ENCODE results near the gene PTPRA. TPM values are rescaled to one million over a fixed set of nuclear protein-coding genes. Genes with fewer than 3 reads are reported as not detected.

The PTPRA gene
- total and polyA plus RNA-seq, 12 donors, result 8.9 to 37.3 (median 28.5) TPM

- no peak for TF ChIP-seq CTCF (IDR thresholded peaks at IDR 0.05)
- intact Hi-C loops (cut with DNase I), result no loop called here
- ATAC-seq (no peak), DNase-seq (no peak)
- Histone ChIP-seq H3K4me3 (no peak overlapping the region), H3K27me3 (peaks cover 0 to 17% (median 6%) of the 10 kb centered on the region in 7 donors), H3K4me1 (peaks cover 0 to 16% (median 0%) of the 10 kb centered on the region in 9 donors), H3K9me3 (no peaks in the 10 kb centered on the region), H3K27ac (no peak overlapping the region), H3K36me3 (peaks cover 0 to 34% (median 0%) of the 10 kb centered on the region in 9 donors)
- 80 to 82% methylated on average over 1 of the region's 1 CpG for WGBS, 2 donors
These were observed 39.5 kb upstream of the PTPRA start for GRCh38 chr20:2833761-2834160.

- 92 to 95% methylated on average over 14 of the region's 14 CpGs for WGBS, 2 donors
- intact Hi-C loops (cut with DNase I), result loop anchor here in 1 of 10 donors (5.0 kb wide), 1 partner anchor 72 kb away; no protein-coding TSS in a partner anchor
- TF ChIP-seq CTCF (IDR thresholded peaks at IDR 0.05), result no peak
These were observed 38.7 kb upstream of the PTPRA start for GRCh38 chr20:2834401-2835110.

GRCh38 chr20:2835331-2835796, 37.9 kb upstream of the PTPRA start:
- Histone ChIP-seq H3K4me1 (peaks cover 0 to 28% (median 7%) of the 10 kb centered on the region in 9 donors), H3K27me3 (peaks cover 0 to 4% (median 0%) of the 10 kb centered on the region in 7 donors), H3K27ac (no peak overlapping the region), H3K4me3 (no peak overlapping the region), H3K9me3 (no peaks in the 10 kb centered on the region), H3K36me3 (peaks cover 0 to 34% (median 0%) of the 10 kb centered on the region in 9 donors)
- intact Hi-C loops (cut with DNase I), result loop anchor here in 1 of 10 donors (5.0 kb wide), 1 partner anchor 73 kb away; no protein-coding TSS in a partner anchor
- no peak for TF ChIP-seq CTCF (IDR thresholded peaks at IDR 0.05)
- 90 to 94% methylated on average over 6 of the region's 6 CpGs for WGBS, 2 donors
- DNase-seq (no peak), ATAC-seq (no peak)

More at GRCh38 chr20:2834401-2835110, 38.7 kb upstream of the PTPRA start:
- DNase-seq, result no peak
- Histone ChIP-seq H3K27me3 (peaks cover 0 to 13% (median 0%) of the 10 kb centered on the region in 7 donors), H3K36me3 (peaks cover 0 to 34% (median 0%) of the 10 kb centered on the region in 9 donors), H3K9me3 (no peaks in the 10 kb centered on the region), H3K4me1 (peaks cover 0 to 21% (median 1%) of the 10 kb centered on the region in 9 donors), H3K4me3 (no peak overlapping the region), H3K27ac (no peak overlapping the region)
- ATAC-seq, result no peak

- Histone ChIP-seq H3K27me3 (no peaks in the 10 kb centered on the region), H3K4me1 (peaks cover 0 to 28% (median 7%) of the 10 kb centered on the region in 9 donors), H3K36me3 (peaks cover 0 to 34% (median 0%) of the 10 kb centered on the region in 9 donors), H3K4me3 (no peak overlapping the region), H3K9me3 (no peaks in the 10 kb centered on the region), H3K27ac (no peak overlapping the region)
- WGBS, 2 donors, result 82 to 85% methylated on average over 5 of the region's 5 CpGs
- ATAC-seq, result no peak
- no peak for TF ChIP-seq CTCF (IDR thresholded peaks at IDR 0.05)
- intact Hi-C loops (cut with DNase I), result loop anchor here in 1 of 10 donors (5.0 kb wide), 1 partner anchor 74 kb away; no protein-coding TSS in a partner anchor
- DNase-seq, result no peak
These were observed 37.2 kb upstream of the PTPRA start for GRCh38 chr20:2836035-2836434.
